ENCODE results near the gene ADGRD1.

GRCh38 chr12:131027876-131028586 is 74.3 kb downstream of the ADGRD1 start:
- TF ChIP-seq RFX5 (IDR thresholded peaks at IDR 0.05; ENCODE audit: low read length) (no peak), POLR2AphosphoS5 (IDR thresholded peaks at IDR 0.05; ENCODE audit: low read depth, low read length) (no peak), TCF12 (IDR thresholded peaks at IDR 0.05) (no peak), CTCF (IDR thresholded peaks at IDR 0.05) (no peak), MAX (IDR thresholded peaks at IDR 0.05; ENCODE audit: low read depth) (no peak), SIN3A (IDR thresholded peaks at IDR 0.05; ENCODE audit: borderline replicate concordance, low read depth, low read length) (no peak), EP300 (IDR thresholded peaks at IDR 0.05; ENCODE audit: borderline replicate concordance in 1 of 2, low read depth in 1 of 2, low read length in 1 of 2) (no peak), ELF1 (IDR thresholded peaks at IDR 0.05) (no peak), CHD2 (IDR thresholded peaks at IDR 0.05; ENCODE audit: low read length, partially characterized antibody) (no peak), JUND (IDR thresholded peaks at IDR 0.05) (no peak)

Data from SK-N-SH (cell line).